Fibroblast of skin of left biceps (primary cell): ENCODE results near the gene THSD7B.
"Not testable (repeated sequence)": the region's sequence is repeated elsewhere in the genome, so short reads cannot be mapped to it uniquely, and the experiment has no call there.

Experiments
- DNase-seq, 2 experiments: peaks; one replicate each; pipeline ENCODE4 v3.0.0-alpha.2; 2013; ENCODE audit warnings: low read depth in 2 of 2

The THSD7B gene

DNA sequence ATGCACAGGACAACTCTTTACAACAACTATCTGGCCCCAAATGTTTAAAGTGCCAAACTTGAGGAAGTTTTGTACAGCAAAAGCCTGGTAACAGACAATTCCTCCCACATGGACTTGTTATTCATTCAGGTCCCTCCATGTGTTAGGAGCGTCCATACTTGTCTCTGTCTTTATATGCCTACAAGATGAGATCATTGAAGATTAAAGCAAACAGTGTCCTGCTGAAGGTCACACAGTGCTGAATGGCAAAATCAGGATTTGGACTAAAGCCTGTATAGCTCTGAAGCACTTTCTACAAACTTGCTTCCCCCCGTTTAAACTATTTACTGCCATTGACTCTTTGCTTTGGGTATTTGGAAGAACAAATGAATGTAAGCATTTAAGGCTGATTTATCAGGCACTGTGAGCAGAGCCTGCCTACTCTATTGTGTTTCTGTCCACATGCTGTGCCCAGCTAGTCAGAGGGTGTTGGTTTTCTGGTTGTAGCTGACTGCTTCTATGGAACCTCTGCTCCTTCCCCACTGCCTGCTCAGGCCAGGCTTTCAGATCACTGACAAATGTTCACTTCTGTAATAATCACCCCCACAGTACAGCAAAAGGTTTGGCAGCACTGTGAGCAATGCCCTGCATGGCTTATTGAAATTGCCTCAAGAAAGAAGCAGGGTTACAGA, 274.3 kb downstream of the THSD7B start:
- no peak for DNase-seq

DNA sequence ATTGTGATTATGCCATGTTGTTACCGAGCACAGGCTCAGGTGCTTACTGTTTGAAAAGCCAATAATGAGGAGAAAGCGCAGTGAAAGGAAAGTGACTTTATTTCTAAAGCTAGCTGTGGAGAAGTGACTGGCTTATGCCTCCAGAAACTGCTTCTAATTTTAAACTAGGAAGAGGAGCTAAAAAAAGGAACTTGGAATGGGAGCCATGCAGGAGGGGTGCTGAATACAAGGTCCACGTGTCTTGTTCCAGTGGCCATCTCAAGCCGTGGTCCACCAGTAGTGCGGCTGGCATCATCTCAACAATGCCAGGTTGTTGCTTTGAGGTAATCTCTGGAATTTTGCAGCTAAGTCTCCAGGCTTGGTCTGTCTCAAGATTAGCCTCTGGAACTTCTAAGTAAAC, 282.0 kb downstream of the THSD7B start:
- no peak for DNase-seq

DNA sequence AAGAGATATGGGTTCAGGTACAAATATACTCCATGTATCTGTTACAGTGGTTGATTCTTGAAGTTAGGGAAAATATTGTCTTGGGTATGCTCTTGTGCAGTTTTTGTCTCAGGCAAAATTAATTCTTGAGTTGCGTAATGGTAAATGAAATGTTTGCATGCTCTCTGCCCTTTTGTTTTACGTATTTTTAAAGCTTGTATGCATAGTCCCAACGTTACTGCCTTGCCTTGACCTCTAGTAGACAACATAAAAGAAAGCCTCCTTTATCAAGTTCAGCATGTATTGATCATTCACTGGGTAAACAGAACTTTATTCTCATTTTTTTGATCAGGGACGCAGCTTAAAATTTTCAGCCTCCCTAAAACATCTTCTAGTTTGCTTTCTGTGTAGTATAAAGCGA, 283.1 kb downstream of the THSD7B start:
- DNase-seq = no peak

DNA sequence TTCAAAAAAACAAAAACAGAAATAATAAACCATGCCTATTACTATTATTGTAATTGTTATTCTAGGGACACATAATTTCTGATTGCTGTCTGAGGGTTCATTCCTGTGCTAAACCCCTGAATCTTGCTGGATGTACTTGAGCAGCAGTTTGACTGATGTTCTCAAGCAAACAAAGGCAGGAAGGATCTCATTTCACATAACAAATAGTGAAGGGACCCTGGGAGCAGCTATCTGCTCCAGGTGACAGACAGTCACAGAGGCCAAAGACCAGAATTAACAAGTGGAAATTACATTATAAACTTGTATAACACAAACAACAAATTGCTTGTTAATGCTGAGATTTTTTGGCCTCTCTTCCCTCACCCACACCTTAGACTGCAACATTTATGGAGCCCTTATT, 284.2 kb downstream of the THSD7B start:
- no peak for DNase-seq

DNA sequence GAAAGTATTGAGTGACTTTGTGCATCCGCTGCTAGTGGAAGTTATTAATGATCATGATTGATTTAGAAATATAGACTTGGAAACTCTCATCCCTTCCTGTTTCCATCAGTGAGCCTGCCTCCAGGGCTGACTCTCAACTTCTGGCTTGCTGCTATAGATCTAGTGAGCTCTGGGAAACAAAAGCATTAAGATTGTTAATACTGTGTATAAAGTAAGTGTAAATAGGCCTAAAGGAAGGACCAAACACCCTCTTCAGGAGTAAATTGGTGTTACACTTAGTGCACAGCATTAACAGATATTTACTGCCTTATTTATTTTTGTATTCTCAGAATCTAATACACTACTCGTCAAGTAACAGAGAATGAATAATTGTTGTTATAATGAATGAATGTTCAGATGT, 285.6 kb downstream of the THSD7B start:
- no peak for DNase-seq

DNA sequence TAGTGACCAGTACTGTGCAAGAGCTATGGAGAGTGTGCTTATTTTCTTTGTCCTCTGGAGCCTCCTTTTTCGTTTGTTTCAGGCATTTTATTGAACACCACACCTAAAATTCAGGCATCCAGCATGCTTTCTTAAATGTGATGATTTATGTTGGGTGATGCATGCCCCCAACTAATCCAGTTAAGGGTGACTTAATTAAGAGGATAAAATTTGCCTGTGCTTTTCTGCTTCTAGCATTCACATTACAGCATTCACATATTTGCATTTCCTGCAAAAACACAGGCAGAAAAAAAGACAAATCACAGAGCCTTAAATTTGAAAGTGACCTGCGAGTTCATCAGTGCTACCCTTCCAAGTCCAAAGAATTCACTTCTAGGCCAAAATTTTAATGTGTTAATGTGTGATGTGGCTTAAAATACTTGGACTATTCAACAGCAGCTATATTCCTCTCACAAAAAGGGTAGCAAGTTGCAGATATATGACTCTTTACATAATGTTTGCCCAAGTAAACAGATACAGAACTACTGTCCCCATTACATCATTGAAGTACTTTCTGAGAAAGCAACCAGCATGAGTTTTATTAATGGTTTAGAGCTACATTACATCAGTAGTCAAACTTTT, 286.5 kb downstream of the THSD7B start:
- DNase-seq = no peak

- DNase-seq = no peak
Observed at GRCh38 chr2:137056704-137057103, 291.4 kb downstream of the THSD7B start.

DNA sequence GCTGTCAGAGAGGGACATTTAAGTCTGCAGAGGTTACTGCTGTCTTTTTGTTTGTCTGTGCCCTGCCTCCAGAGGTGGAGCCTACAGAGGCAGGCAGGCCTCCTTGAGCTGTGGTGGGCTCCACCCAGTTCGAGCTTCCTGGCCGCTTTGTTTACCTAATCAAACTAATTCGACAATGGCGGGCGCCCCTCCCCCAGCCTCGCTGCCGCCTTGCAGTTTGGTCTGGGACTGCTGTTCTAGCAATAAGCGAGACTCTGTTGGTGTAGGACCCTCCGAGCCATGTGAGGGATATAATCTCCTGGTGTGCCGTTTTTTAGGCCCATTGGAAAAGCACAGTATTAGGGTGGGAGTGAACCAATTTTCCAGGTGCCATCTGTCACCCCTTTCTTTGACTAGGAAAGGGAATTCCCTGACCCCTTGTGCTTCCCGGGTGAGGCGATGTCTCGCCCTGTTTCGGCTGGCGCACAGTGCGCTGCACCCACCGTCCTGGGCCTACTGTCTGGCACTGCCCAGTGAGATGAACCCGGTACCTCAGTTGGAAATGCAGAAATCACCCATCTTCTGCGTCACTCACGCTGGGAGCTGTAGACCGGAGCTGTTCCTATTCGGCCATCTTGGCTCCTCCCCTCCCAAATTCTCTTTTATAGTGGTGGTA, 310.9 kb downstream of the THSD7B start:
- not testable (repeated sequence) for DNase-seq

DNA sequence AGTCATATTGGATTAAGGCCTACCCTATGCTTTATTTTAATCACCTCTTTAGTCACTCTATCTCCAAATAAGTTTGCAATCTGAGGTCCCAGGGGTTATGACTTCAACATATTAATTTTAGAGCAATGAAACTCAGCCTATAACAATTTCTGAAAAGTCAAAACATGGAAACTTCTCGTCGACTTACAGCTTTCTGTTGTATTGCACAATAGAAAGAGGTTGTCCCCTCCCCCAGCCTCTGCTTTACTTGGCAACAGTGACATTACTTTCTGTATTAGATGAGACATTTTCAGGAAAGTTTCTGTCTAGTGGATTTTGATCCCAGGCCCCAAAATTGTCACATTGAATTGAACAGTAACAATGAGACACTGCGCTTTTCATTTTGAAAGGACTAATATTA, 326.4 kb downstream of the THSD7B start:
- DNase-seq = no peak

DNA sequence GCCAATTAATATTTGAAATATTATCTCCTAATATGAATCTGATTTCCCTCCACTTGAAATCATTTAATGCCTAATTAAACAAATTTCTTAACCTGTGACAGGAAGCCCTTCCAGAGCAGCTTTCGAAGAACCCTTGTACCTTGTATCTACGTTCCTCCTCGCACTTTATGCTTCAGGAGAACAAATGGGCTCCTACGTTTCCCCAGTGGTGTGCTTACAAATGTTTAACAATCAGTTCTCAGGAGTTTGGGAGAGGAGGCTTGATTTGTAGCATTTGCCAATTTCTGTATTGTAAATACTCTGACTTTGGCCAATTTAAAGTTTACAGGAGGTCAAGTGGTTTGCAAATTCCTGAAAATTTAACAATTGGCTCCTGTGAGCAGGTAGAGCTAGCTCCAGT, 327.8 kb downstream of the THSD7B start:
- no peak for DNase-seq

GRCh38 chr2:137096187-137096586, 330.8 kb downstream of the THSD7B start:
- no peak for DNase-seq

DNA sequence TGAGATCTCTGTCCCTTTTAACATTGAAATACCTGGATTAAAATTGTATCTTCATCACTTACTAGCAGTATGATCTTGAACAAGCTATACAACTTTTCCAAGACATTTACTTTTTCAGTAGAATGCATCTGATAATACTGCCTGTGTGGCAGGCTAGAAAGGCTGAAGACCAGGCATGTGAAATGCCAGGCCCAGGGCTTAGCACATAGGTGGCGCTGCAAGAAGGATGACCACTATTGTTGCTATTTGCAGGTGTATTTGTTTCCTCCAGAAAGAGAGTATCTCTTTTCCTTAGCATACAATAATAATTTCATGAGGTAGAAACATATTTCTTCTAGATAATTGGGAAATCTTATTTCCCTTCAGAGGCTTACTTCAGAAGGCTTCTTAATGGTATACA, 331.3 kb downstream of the THSD7B start:
- DNase-seq = no peak

- not testable (repeated sequence) for DNase-seq
Observed at GRCh38 chr2:137101814-137102213, 336.5 kb downstream of the THSD7B start.

- DNase-seq = no peak
Observed at GRCh38 chr2:137107904-137108303, 342.6 kb downstream of the THSD7B start.

GRCh38 chr2:137111896-137112295, 346.6 kb downstream of the THSD7B start:
- DNase-seq = no peak

GRCh38 chr2:137115081-137115794, 349.9 kb downstream of the THSD7B start:
- DNase-seq = no peak

DNA sequence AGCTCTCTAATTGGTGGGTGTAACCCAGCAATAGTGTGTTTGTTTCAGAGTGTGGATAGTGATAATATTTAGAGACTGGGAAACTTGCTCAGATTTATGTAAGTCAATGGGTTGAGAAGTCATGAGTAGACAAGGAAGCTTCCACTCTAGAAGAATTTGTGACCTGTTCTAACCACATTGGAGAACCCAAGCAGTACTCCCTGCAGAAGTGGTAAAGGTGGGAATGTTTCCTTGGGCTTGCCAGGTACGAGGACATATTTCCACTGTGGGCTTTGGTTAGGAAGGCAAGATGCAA, 350.4 kb downstream of the THSD7B start:
- DNase-seq = no peak

DNA sequence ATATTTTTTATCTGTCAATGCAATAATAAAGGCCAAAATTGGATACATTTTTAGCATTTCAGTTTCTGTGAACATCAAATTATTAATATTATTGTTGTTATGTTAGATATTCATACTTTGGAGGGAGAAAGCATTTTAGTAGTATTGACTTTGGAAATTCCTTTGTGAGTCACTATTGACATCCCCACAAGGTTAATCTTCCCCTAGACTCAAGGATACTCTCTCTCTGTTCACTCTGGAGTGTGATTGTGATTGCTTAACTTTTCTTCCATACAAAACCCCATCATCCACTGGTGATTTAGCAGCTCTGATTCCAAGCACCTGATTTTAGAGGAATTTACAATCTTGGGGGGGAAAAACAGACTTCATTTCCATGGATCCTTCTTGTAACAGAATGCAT, 352.0 kb downstream of the THSD7B start:
- DNase-seq = peak in 1 of 2 experiments; percentile 4

- DNase-seq = no peak
Observed at GRCh38 chr2:137118140-137118539, 352.8 kb downstream of the THSD7B start.

DNA sequence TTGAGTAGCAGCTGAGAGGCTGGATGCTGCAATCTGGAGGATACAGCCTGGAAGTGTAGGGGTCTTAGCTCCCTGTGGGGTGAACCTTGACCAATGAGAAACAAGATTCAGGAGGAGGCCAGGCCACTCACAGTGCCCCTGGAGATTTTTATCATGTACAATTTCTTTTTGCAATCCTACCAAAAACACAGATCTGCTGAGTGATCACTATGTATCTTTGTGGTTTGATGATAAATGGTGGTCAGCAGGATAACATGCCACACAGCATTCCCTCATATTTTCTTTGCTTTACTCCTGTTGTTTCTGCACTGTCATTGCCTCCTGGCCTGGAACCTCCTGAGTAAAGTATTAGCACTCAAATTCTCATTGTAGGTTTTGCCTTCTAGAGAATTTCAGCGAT, 357.9 kb downstream of the THSD7B start:
- DNase-seq = peak; percentile 24 to 41

GRCh38 chr2:137133225-137133624, 367.9 kb downstream of the THSD7B start:
- DNase-seq = no peak

- DNase-seq = no peak
Observed at GRCh38 chr2:137138263-137138662, 372.9 kb downstream of the THSD7B start.

GRCh38 chr2:137151731-137152130, 386.4 kb downstream of the THSD7B start:
- no peak for DNase-seq
